GM10847 (cell line): ENCODE results near the gene CIP2A.

Experiments
- POLR2A ChIP-seq: IDR thresholded peaks from 2 replicates; pipeline ENCODE4 v1.6.1; 2011; ENCODE audit not compliant: insufficient read length; ENCODE audit errors: extremely low read depth

Gene CIP2A

DNA sequence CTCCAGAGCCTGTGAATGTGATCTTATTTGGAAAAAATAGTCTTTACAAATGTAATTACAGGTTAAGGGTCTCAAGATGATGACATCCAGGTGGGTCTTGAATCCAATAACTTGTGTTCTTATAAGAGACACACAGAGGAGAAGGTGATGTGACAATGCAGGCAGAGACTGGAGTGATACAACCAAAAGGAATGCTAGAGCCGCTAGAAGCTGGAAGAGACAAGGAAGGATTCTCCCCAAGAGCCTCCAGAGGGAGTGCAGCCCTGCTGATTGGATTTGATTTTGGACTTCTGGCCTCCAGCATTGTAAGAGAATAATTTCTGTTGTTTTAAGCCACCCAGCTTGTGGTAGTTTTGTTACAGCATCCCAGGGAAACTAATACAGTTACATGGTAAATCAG lies 88.5 kb downstream of the CIP2A start:
- no peak for TF ChIP-seq POLR2A
